ENCODE measurements around the gene TGFBRAP1. TPM values are rescaled to one million over a fixed set of nuclear protein-coding genes. Genes with fewer than 3 reads are reported as not detected.

The TGFBRAP1 gene
- total and polyA plus RNA-seq, 9 of the 15 experiments (the other 6 are each of a cell fraction or from before 2014, with no cell fraction given) = 3.7 to 18.0 (median 11.0) TPM

- POLR2A ChIA-PET = interaction anchor here (0.5 to 1.2 kb wide), 2 partner anchors 8 to 12 kb away, joined by 3 to 4 read pairs; no protein-coding TSS in a partner anchor
- no peak overlapping the region for H3K4me3 ChIP-seq
- intact Hi-C loops (cut with micrococcal nuclease) = no loop called here
- H3K9ac ChIP-seq (ENCODE audit: insufficient read depth in 1 of 2, low read depth in 2 of 2, low read length in 2 of 2) = peak overlapping the region in 1 of 2 experiments; percentile 46; a peak in 1 of 4 replicates
- no TSS peak for BruUV-seq (replicated peaks)
- H3K4me2 ChIP-seq (ENCODE audit: insufficient read depth, low read length) = no peak overlapping the region
- H3K4me1 ChIP-seq (replicated peaks in 1 of 2; ENCODE audit: control insufficient read depth in 2 of 2, insufficient read depth in 2 of 2, low read length in 2 of 2) = peaks cover 0 to 15% of the 10 kb centered on the region in 2 experiments; a peak in 3 of 5 replicates
- peaks cover 84% of the 10 kb centered on the region for H3K79me2 ChIP-seq (ENCODE audit: control insufficient read depth, insufficient read depth, low read length)
- H3K9me3 ChIP-seq (replicated peaks; ENCODE audit: control insufficient read depth, insufficient read depth, low read depth, low read length) = no peaks in the 10 kb centered on the region
- peaks cover 26% of the 10 kb centered on the region; the same call in 2 of the 3 replicates for H3K36me3 ChIP-seq (ENCODE audit: control insufficient read depth, insufficient read depth, low read length)
- no peak overlapping the region for H3K27ac ChIP-seq (ENCODE audit: extremely low read depth, low read depth, low read length)
- 0 out of 2 replicates have a peak, but pooled peaks cover 7% of the 10 kb centered on the region for H4K20me1 ChIP-seq (replicated peaks; ENCODE audit: control insufficient read depth, insufficient read depth, low read length)
- no peak for ATAC-seq
- H2AFZ ChIP-seq (ENCODE audit: low read depth, low read length) = no peak overlapping the region
- peaks cover 3% of the 10 kb centered on the region for H3K9me1 ChIP-seq (ENCODE audit: control insufficient read depth, insufficient read depth, low read length)
- CTCF ChIA-PET (ENCODE audit: low intra/inter-chr PET ratio) = no interaction called here
- no peak for TF ChIP-seq POLR2H (tag; IDR thresholded peaks at IDR 0.05; ENCODE audit: low read depth)
- peak; percentile 49; the same call in 1 of the 2 replicates for TF ChIP-seq NFE2 (IDR thresholded peaks at IDR 0.05; ENCODE audit: low read depth)
- TF ChIP-seq MXD1 (CRISPR knock-in tag; IDR thresholded peaks at IDR 0.05; ENCODE audit: borderline replicate concordance, poor library complexity, severe bottlenecking) = no peak
- TF ChIP-seq ZNF143 (CRISPR knock-in tag; IDR thresholded peaks at IDR 0.05) = no peak
- TF ChIP-seq FOXO4 (CRISPR knock-in tag; IDR thresholded peaks at IDR 0.05) = no peak
- 0 out of 2 replicates have a peak, but pooled peaks have one; percentile 12 for TF ChIP-seq ZNF316 (IDR thresholded peaks at IDR 0.05)
- no peak for TF ChIP-seq POLR2B (IDR thresholded peaks at IDR 0.05; ENCODE audit: low read depth, partially characterized antibody)
- no peak for TF ChIP-seq SREBF2 (CRISPR knock-in tag; IDR thresholded peaks at IDR 0.05)
- peak; percentile 38; the same call in 1 of the 2 replicates for TF ChIP-seq MAFG (tag; conservative IDR thresholded peaks at IDR 0.05)
- TF ChIP-seq EGR1 (conservative IDR thresholded peaks at IDR 0.05) = 0 out of 2 replicates have a peak, but pooled peaks have one; percentile 32
- H3K27me3 ChIP-seq (ENCODE audit: control insufficient read depth in 2 of 2, insufficient read depth in 2 of 2, low read length in 2 of 2) = no peaks in the 10 kb centered on the region
- 82% methylated on average over 5 of the region's 5 CpGs for WGBS (ENCODE audit: insufficient coverage, low coverage, missing lambda C conversion rate)
- in situ Hi-C loops (cut with MboI) = no loop called here
- no peak for DNase-seq (ENCODE audit: extremely low read depth in 1 of 4, low spot score in 3 of 4)
- no peak for FAIRE-seq
These were observed 6.4 kb downstream of the TGFBRAP1 start for GRCh38 chr2:105323111-105323510.
